ENCODE data around the gene XYLT1. TPM values are rescaled to one million over a fixed set of nuclear protein-coding genes. Genes with fewer than 3 reads are reported as not detected.

The XYLT1 gene
- total and polyA plus RNA-seq, 2 of the 8 experiments (the other 6 are each of a cell fraction or from before 2014, with no cell fraction given): 6.6 to 25.4 TPM

GRCh38 chr16:17519101-17519955 is 48.6 kb upstream of the XYLT1 start:
- Histone ChIP-seq H3K4ac (replicated peaks; ENCODE audit: insufficient read length, low read depth, low read length) (no peak overlapping the region), H3K36me3 (ENCODE audit: control insufficient read depth in 2 of 4, insufficient read depth in 4 of 4, low read length in 3 of 4) (no peaks in the 10 kb centered on the region), H3K27ac (ENCODE audit: low read depth, low read length) (no peak overlapping the region), H3K9ac (replicated peaks in 1 of 4; ENCODE audit: extremely low read depth in 1 of 4, low read depth in 3 of 4, low read length in 3 of 4) (no peak overlapping the region), H2BK15ac (ENCODE audit: low read length) (no peak overlapping the region), H3K14ac (ENCODE audit: insufficient read length) (no peak overlapping the region), H3K79me1 (ENCODE audit: low read depth, low read length) (no peaks in the 10 kb centered on the region), H3K56ac (replicated peaks; ENCODE audit: insufficient read length, low read depth, low read length) (no peak overlapping the region), H3K23ac (ENCODE audit: insufficient read length) (no peak overlapping the region), H3K9me3 (ENCODE audit: insufficient read depth in 2 of 2, low read depth in 1 of 2, low read length in 1 of 2) (no peaks in the 10 kb centered on the region), H3K18ac (ENCODE audit: extremely low read depth, low read length) (no peak overlapping the region), H2BK20ac (ENCODE audit: low read length) (no peak overlapping the region), H3K4me2 (ENCODE audit: insufficient read depth in 1 of 2, low read depth in 2 of 2, low read length in 2 of 2) (no peak overlapping the region), H3K4me1 (replicated peaks in 1 of 4; ENCODE audit: control insufficient read depth in 3 of 4, insufficient read depth in 4 of 4, low read length in 3 of 4) (no peaks in the 10 kb centered on the region), H3K79me2 (ENCODE audit: control insufficient read depth in 1 of 2, insufficient read depth in 2 of 2, low read length in 2 of 2) (no peaks in the 10 kb centered on the region), H4K8ac (ENCODE audit: extremely low read depth, insufficient read depth, low read length) (no peak overlapping the region), H2AFZ (ENCODE audit: low read length) (no peak overlapping the region), H4K91ac (replicated peaks; ENCODE audit: insufficient read length, low read length) (no peak overlapping the region), H3K27me3 (replicated peaks in 1 of 4; ENCODE audit: control insufficient read depth in 3 of 4, extremely low read depth in 1 of 4, insufficient read depth in 3 of 4, low read length in 3 of 4) (peaks cover 0 to 2% (median 0%) of the 10 kb centered on the region in 4 experiments; a peak in 1 of 7 replicates), H3K23me2 (ENCODE audit: low read depth, low read length) (no peaks in the 10 kb centered on the region), H4K5ac (ENCODE audit: insufficient read length, low read depth, low read length) (no peak overlapping the region), H3K4me3 (ENCODE audit: extremely low read depth in 1 of 4, insufficient read depth in 2 of 4, low read depth in 3 of 4, low read length in 4 of 4) (no peak overlapping the region), H2BK12ac (ENCODE audit: low read depth, low read length) (no peak overlapping the region), H2BK120ac (replicated peaks; ENCODE audit: low read depth, low read length) (no peak overlapping the region), H4K20me1 (replicated peaks in 1 of 2; ENCODE audit: control insufficient read depth in 1 of 2, insufficient read depth in 2 of 2, low read length in 2 of 2) (no peaks in the 10 kb centered on the region), H2BK5ac (ENCODE audit: low read depth, low read length) (no peak overlapping the region), H2AK5ac (ENCODE audit: low read depth, low read length) (no peak overlapping the region)
- no peak for FAIRE-seq
- POLR2A ChIA-PET (ENCODE audit: partially characterized antibody): no interaction called here
- DNase-seq (ENCODE audit: low read depth in 1 of 2, low spot score in 2 of 2): no peak
- TF ChIP-seq CBX8 (IDR thresholded peaks at IDR 0.05; ENCODE audit: borderline replicate concordance, low read depth, low read length): no peak
- TF ChIP-seq CBX5 (IDR thresholded peaks at IDR 0.05; ENCODE audit: low read depth, low read length): no peak
- TF ChIP-seq HDAC6 (IDR thresholded peaks at IDR 0.05; ENCODE audit: low read depth, low read length): no peak
- TF ChIP-seq POLR2AphosphoS5 (IDR thresholded peaks at IDR 0.05; ENCODE audit: low read depth, low read length): no peak
- no peak for TF ChIP-seq HDAC2 (IDR thresholded peaks at IDR 0.05; ENCODE audit: borderline replicate concordance in 1 of 2, low read depth in 2 of 2, low read length in 2 of 2)
- TF ChIP-seq CEBPB (IDR thresholded peaks at IDR 0.05; ENCODE audit: low read depth, low read length): no peak
- no peak for TF ChIP-seq KDM5A (IDR thresholded peaks at IDR 0.05; ENCODE audit: low read length)
- no peak for TF ChIP-seq RFX5 (IDR thresholded peaks at IDR 0.05; ENCODE audit: borderline replicate concordance, low read depth, low read length)
- TF ChIP-seq SP2 (IDR thresholded peaks at IDR 0.05; ENCODE audit: low read length): no peak
- no peak for TF ChIP-seq TAF7 (optimal IDR thresholded peaks at IDR 0.05; ENCODE audit: borderline replicate concordance, low read depth, low read length)
- WGBS, 2 experiments (ENCODE audit: extremely low coverage in 1 of 2, insufficient coverage in 1 of 2, insufficient read length in 1 of 2, insufficient replicate concordance in 2 of 2, low coverage in 1 of 2, low lambda C conversion rate in 2 of 2, missing lambda C conversion rate in 1 of 2): 78% methylated on average over 9 of the region's 9 CpGs; no CpG with 5 or more reads in 1 of the 2 experiments
- CTCF ChIA-PET (ENCODE audit: partially characterized antibody): interaction anchor here (1.7 kb wide), 1 partner anchor 43 kb away, joined by 3 read pairs; no protein-coding TSS in a partner anchor

Measured in H1 (cell line).